Epidermal melanocyte (primary cell): Measurements from ENCODE around the gene BCL2L1.
"Not testable (repeated sequence)": the region's sequence is repeated elsewhere in the genome, so short reads cannot be mapped to it uniquely, and the experiment has no call there.

Experiments used
- DNase-seq: peaks from one replicate; pipeline ENCODE4 v3.0.0; 2011; ENCODE audit warnings: low spot score; ENCODE audit not compliant: insufficient read length

The BCL2L1 gene

DNA sequence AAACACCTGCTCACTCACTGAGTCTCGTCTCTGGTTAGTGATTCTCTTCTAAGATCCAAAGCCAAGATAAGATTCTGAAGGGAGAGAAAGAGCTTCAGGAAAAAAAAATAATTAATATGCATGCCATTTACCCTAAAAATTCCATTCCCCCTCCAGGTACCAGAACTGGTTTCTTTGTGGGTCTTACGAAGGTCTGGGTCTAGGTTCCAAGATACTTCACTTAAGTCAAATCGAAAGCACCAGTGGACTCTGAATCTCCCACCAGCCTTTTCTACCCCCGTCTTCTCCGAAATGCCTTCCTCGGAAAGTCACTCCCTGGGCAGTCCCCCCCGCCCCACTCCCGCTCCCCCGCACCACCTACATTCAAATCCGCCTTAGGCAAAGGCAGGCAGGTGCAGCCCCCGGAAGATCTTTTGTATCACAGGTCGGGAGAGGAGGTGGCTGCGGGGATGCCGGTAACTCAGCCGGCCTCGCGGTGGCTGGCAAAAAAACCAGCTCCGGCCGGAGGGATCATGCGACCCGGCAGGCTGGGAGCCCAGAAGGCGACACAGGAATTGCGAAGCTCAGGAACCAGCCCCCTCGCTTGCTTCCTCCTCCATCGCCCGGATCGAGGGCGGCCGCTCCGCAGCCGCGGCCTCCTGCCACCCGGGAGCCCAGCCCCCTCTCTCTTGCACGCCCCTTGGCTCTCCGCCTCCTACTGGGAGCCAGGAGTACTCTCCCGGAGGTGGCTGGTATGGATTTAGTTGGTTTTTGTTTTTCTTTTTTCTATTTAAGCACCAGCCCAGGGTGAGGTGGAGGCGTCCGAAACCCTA is at the start of gene BCL2L1:
TSS of gene BCL2L1 (minus strand) at position 612 of the 812 bp plus-strand sequence. CDS start 650 bp downstream, outside the sequence.
- DNase-seq = peak; percentile 77

DNA sequence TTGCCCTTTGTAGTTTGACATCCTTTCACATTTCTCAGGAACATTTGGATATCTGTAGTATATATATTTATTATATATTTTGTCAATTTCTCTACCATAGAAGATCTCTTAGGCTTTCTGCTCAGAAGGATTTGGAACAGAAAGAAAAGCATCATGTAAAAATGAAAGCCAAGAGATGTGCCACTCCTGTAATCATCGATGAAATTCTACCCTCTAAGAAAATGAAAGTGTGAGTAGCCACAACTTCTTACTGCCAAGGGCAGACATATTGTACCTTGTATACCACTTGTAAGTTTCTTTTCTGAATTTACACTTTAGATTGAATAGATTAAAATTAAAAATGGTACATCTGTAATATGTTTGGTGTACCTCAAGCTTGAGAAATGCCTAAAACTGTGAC is 47.6 kb upstream of the BCL2L1 start:
- no peak for DNase-seq

GRCh38 chr20:31769681-31770080 is 47.0 kb upstream of the BCL2L1 start:
- DNase-seq = no peak

DNA sequence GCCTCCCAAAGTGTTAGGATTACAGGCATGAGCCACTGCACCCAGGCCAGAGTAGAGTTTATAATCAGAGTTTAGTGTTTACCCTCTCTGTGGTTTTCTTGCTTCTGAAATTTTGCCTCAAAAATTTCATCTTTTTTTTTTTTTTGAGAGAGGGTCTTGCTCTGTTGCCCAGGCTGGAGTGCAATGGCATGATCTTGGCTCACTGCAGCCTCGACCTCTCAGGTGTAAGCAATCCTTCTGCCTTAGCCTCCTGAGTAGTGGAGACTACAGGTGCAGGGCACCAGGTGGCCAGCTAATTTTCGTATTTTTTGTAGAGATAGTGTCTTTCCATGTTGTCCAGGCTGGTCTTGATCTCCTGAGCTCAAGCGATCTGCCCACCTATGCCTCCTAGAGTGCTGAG is 45.1 kb upstream of the BCL2L1 start:
- no peak for DNase-seq

DNA sequence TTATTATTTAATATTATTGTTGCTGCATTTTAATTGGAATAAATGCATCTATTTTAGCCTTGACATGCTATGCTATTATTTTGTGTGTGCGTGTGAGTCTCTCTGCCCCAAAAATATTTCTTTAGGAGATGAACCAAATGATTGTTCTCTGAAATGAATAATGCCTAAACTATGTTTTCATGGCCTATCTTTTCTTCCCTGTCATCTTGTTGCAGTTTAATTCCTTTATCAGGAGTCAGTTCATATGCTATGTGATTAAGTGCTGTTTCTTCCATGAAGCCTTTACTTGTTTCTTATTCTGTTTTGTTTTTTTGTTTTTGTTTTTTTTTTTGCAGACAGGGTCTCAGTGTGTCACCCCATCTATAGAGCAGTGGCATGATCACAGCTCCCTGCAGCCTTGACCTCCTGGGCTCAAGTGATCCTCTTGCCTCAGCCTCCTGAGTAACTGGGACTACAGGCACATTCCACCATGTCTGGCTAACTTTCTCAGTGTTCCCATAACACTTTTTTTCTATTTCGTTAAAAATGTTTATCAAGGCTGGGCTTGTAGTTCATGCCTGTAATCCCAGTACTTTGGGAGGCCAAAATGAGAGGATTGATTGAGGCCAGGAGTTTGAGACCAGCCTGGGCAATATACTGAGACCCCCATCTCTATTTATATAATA is 42.1 kb upstream of the BCL2L1 start:
- no peak for DNase-seq

- DNase-seq = no peak
These were observed 38.0 kb upstream of the BCL2L1 start for GRCh38 chr20:31760519-31761240.

DNA sequence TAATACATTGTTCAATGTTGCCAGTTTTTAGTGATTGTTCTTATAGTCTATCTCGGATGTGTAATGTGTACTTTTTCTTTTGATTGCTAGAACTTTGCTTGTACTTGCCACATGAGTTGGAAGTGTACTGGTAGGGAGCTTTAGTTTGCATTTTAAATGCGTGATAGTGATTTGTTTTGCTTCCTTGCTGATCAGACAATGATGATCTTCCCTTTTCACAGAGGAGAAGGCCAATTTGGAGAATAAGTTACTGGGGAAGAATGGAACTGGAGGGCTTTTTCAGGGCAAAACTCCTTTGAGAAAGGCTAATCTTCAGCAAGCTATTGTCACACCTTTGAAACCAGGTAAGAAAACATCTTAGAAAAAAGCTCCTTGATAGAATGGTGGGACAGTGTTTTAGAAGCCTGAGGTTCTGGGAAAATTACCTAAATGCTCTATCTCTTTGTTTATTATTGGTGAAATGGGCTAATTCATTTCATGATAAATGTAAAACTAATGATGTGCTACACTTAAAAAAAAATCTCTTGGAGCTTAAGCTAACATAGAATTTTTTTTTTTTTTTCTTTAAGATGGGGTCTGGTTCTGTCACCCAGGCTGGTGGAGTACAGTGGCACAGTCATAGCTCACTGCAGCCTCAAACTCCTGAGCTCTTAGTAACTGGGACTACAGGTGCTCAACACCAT is 37.3 kb upstream of the BCL2L1 start:
- no peak for DNase-seq

DNA sequence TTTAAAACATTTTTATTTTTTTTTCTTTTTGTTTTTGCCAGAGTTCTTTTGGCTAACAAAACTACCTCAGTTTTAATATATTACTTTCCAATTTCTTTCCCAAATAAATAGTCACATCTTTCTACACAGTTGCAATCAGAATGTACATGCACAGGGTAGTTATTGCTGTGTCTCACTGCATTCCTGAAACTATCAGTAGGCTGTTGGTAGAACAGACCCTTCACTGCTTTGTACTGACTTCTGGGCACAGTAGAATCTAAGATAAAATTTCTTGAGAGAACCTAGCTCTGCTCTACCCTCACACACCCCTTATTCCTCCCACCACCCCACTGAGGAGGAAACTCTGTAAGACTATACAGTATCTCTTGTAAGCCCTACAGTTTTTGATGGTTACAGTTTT is 36.3 kb upstream of the BCL2L1 start:
- no peak for DNase-seq

DNA sequence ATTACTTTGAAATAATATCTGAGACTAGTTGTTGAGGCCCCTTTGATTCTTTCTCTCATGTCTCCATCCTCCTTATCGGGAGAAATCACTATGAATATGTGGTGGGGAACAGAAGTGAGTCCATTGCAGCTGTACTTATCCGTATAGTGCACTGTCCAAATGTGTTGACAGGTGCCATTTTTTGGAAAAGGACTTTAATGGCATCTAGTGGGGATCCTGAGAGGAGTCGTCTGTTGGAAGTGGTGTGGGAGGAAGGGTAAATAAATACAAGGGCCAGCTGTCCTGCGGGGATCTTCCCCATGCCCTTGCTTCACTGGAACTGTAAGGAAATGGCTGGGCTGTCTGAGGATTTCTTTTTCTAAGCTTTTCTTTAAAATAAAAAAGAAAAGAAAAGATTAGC is 35.9 kb upstream of the BCL2L1 start:
- DNase-seq = no peak

GRCh38 chr20:31757254-31757653 is 34.6 kb upstream of the BCL2L1 start:
- DNase-seq = no peak

GRCh38 chr20:31751126-31751525 is 28.5 kb upstream of the BCL2L1 start:
- DNase-seq = no peak

GRCh38 chr20:31749223-31749622 is 26.6 kb upstream of the BCL2L1 start:
- DNase-seq = no peak

DNA sequence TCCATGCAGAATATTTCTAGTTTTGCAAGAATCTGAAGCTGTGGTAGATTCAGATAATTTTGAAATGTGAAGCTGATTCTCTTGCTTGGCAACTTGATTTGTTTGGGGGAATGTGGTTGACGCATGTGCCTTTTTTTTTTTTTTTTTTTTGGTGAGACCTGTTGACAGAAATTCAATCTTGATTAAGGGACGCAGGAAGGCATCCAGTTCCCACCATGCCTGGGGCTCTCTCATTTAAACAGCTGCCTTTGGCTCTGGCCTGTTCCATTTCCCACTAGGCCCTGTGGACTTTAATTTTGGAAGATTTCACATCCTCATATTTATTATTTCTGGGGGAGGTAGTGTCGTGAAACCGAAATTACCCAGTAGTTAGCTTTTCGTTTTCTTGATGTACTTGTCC is 25.0 kb upstream of the BCL2L1 start:
- no peak for DNase-seq

GRCh38 chr20:31747028-31747427 is 24.4 kb upstream of the BCL2L1 start:
- DNase-seq = not testable (repeated sequence)

GRCh38 chr20:31746068-31746878 is 23.6 kb upstream of the BCL2L1 start:
- no peak for DNase-seq

- DNase-seq = no peak
These were observed 18.1 kb upstream of the BCL2L1 start for GRCh38 chr20:31740656-31741323.

- DNase-seq = no peak
These were observed 17.5 kb upstream of the BCL2L1 start for GRCh38 chr20:31740208-31740607.

- DNase-seq = no peak
These were observed 16.9 kb upstream of the BCL2L1 start for GRCh38 chr20:31739550-31739977.

- DNase-seq = peak; percentile 98
These were observed 16.3 kb upstream of the BCL2L1 start, which contains the start of gene TPX2 for GRCh38 chr20:31738729-31739549. Gene TPX2 (plus strand): TSS chr20:31739290. CDS start chr20:31757477, 18,187 bp downstream.
